GM18499 (cell line): ENCODE measurements around the gene LMBR1.
"Not testable (repeated sequence)": the region's sequence is repeated elsewhere in the genome, so short reads cannot be mapped to it uniquely, and the experiment has no call there.

Experiments used
- ATAC-seq: cut with Tn5 transposase; IDR thresholded peaks from one replicate; pipeline ENCODE4 v1.9.1; 2021; ENCODE audit warnings: moderate number of reproducible peaks; ENCODE audit not compliant: insufficient read depth, unreplicated experiment

The LMBR1 gene

DNA sequence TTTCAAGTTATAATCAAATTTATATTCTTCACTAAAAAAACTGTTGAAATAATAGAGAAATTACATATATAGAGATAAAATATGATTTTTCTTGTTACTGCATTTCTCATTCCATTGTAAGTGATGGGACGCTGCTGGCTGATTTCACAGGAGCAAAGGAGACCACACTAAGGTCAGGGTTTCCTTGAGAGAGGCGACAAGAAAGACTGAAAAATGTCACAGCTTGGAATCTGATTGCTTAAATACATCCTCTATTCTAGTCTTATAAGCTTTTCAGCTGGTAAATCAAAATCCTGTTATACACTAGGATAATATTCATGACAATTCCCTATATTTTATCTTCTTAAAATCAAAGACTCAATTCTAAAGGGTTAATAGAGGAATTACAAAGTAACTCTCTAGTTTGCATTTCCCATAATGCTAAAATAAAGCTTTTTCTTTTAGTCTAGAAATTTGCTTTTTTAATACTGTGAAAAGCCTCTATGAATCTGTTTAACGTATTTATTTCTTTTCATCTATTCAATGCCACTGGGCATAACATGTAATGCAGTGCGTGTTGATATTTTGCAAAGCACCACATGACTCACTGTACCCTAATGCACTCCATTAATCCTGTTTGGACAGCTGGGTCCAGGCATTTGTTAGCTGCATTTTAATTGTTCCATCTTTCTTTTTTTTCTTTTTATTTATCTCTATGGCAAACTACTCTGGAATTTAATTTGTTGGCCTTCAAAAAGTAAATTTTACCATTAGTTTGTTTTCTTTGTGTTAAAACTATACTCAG, 170.7 kb downstream of the LMBR1 start:
- ATAC-seq = no peak

DNA sequence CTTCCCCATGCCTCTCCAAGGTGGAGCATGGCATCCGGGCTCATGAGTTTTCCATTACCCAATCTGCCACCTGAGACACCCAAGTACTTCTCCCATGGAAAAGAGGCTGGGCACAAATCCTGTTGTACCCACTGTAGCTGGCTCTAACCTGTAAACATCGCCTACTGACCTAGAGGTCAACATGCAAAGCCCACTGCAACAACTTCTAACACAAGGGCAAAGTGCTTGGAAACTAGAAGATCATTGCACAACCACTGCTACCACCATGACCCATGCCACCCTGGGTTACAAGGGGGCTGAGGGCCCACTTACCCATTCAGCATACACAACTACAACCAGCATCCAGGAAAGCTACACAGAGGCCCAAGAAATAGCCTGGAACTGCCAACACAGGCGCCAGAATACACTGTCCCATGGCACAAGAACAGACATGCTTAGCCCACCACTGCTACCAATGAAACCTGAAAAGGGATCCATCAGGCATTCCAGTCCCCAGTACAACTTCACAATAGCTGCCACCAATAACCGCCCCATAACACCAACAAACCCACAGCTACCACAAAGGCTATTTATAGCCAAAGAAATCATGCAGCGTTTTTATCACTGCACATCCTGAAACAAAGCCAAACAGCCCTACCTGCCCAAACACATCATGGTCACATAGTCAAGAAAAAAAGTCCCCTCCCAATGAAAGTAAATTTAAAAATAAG, 189.1 kb downstream of the LMBR1 start:
- ATAC-seq = peak; percentile 52

DNA sequence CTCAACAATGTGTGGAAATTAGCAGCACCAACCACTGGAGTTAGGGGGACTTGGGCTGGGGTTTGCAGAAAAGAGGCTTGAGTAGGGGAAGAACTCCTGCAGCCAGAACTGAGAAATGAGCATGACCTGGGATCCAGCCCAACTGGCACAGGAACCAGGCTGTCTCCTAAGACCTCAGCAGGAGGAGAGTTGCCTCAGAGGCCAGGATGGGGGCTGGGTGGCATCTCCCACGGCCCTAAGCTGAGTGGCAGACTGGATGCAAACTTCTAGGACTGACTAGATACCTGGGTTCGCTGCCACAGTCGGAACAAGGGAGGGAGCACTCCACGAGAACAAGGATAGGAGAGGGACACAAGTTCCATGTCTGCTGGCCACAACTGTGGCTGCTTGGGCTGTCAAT, 189.8 kb downstream of the LMBR1 start:
- no peak for ATAC-seq

DNA sequence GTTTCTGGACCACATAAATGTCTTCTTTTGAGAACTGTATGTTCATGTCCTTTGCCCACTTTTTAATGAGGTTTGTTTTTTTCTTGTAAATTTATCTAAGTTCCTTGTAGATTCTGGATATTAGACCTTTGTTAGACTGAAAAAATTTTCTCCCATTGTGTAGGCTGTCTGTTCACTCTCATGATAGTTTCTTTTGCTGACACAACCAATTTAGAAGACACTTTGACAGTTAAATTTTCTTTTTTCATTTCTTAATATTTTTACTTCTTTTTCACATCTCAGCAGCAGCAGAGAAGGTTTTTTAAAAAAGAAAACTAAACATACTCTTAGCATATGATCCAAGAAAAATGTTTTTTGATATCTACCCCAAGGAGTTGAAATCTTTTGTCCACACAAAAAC, 190.6 kb downstream of the LMBR1 start:
- ATAC-seq = no peak

DNA sequence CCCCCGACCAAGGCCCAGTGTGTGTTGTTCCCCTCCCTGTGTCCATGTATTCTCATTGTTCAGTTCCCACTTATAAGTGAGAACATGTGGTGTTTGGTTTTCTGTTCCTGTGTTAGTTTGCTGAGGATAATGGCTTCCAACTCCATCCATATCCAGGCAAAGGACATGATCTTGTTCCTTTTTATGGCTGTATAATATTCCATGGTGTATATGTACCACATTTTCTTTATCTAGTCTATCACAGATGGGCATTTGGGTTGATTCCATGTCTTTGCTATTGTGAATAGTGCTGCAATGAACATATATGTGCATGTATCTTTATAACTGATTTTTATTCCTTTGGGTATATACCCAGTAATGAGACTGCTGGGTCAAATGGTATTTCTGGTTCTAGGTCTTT, 191.2 kb downstream of the LMBR1 start:
- ATAC-seq = not testable (repeated sequence)

DNA sequence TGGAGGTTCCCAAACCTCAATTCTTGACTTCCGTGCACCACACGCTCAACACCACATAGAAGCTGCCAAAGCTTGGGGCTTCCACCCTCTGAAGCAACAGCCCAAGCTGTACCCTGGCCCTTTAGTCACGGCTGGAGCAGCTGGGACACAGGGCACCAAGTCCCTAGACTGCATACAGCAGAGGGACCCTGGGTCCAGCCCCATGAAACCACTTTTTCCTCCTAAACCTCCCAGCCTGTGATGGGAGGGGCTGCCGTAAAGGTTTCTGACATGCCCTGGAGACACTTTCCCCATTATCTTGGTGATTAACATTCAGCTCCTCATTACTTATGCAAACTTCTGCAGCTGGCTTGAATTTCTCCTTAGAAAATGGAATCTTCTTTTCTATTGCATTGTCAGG, 194.5 kb downstream of the LMBR1 start:
- not testable (repeated sequence) for ATAC-seq

DNA sequence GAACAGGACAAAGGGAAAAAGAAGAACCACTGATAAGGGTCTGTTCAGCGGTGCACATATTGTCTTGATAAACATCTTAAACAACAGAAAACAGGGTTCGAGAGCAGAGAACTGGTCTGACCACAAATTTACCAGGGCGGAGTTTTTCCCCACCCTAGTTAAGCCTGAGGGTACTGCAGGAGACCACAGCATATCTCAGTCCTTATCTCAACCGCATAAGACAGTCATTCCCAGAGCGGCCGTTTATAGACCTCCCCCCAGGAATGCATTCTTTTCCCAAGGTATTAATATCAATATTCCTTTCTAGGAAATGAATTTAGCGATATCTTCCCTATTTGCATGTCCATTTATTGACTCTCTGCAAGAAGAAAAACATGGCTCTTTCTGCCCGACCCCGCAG, 195.7 kb downstream of the LMBR1 start:
- ATAC-seq = not testable (repeated sequence)

DNA sequence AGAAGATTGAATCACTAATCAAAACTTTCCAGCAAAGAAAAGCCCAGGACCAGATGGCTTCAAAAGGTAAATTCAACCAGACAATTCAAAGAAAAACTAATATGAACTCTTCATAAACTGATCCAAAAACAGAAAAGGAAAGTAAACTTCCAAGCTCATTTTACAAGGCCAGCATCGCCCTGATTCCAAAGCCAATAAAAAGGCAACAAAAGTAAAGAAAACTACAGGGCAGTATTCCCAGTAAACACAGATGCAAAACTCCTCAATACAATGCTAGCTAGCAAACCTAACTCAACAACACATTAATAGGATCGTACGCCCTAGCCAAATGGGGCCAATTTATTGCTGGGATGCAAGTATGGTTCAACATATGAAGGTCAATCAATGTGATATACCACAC, 199.4 kb downstream of the LMBR1 start:
- ATAC-seq = no peak

DNA sequence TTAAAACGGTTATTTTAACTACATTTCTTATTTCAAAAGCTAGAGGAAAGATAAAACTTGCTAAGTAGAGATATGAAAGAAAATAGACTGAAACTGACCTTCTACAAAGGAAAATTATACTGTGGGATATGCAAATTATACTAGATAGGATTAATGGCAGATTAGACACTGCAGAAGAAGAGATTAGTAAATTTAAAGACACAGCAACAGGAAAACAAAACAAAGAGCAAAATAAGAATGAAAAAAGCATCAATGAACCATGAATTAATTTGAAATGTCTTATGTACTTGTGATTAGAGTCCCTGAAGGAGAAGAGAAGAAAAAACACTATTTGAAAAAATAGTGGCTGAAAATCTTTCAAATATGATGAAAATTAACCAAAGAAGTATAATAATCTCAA, 200.1 kb downstream of the LMBR1 start:
- no peak for ATAC-seq

DNA sequence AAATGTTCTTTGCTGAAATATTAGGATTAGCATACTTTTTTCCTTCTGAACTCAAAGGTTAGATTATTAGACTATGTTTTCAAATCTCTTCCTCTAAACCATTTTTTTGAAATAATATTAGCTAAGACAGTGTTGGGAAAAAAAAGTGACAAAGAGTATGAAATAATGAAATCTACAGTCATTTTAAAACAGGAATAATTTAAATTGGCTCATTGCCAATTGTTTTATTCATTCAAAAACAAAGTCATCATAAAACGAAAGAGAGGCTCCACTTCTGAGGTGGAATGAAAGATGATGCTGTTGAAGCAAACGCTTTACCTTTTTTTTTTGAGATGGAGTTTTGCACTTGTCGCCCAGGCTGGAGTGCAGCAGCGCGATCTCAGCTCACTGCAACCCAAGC, 201.2 kb downstream of the LMBR1 start:
- ATAC-seq = no peak

DNA sequence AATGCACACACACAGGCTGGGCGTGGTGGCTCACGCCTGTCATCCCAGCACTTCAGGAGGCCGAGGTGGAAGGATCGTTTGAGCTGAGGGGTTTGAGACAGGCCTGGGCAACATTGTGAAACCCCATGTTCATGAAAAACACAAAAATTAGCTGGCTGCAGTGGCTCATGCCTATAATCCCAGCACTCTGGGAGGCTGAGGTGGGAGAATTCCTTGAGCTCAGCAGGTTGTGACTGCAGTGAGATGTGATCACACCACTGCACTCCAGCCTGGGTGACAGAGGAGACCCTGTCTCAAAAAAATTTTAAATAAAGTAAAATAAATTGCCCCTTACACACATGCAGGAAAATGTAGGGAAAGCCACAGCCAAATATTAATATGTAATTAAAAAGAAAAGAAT, 208.3 kb downstream of the LMBR1 start:
- no peak for ATAC-seq

DNA sequence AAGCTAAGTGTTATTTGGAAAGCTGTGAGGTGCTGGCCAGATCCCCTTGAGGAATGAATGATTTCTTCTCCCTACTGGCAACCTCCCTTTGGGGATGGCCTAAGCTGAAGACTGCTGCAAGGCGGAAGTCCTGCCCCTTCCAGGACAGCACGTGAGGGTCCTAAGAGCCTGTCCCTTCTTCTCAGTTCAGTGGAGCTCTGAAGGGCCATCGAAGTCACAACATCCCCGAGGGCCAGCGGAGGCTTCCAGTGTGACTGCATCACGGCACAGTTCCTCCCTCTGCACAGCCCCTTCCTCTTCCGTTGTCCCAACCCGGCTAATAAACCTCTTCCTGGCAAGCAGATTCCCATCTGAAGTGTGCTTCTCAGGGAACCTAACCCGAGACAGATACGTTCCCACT, 208.7 kb downstream of the LMBR1 start:
- no peak for ATAC-seq

DNA sequence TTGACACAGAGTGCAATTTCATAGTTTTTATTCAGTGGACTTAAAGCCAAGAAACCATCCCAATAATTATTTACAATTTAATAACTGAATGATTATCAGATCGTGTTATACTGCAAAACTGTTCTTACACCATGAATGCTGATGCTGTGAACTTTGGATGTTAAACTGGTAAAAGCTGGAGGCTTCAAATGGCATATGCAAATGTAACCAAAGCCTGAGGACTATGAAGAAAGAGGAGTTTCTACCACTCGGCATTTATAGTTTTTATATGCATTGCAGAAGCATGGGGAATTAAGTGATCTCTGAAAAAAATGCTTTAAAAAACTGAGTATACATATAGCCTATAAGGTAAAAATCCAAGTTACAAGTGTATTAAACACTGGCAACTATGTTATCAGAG, 210.1 kb downstream of the LMBR1 start:
- no peak for ATAC-seq

DNA sequence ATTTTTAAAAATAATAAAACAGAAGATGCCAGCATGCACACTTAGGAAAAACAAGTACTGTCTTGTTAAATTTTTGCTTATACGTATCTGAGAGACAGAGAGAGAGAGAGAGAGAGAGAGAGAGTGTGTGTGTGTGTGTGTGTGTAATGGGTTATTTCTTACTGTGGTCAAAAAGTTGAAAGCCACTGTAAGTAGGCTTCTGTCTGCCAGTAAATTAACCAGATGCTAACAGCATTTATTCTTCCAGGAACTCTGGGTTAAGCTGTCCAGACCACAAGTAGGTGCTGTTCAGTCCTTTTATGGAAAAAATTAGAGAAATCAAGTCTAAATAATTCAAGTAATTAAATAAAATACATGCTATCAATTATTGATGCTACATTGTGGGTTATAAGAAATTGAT, 212.7 kb downstream of the LMBR1 start:
- no peak for ATAC-seq

DNA sequence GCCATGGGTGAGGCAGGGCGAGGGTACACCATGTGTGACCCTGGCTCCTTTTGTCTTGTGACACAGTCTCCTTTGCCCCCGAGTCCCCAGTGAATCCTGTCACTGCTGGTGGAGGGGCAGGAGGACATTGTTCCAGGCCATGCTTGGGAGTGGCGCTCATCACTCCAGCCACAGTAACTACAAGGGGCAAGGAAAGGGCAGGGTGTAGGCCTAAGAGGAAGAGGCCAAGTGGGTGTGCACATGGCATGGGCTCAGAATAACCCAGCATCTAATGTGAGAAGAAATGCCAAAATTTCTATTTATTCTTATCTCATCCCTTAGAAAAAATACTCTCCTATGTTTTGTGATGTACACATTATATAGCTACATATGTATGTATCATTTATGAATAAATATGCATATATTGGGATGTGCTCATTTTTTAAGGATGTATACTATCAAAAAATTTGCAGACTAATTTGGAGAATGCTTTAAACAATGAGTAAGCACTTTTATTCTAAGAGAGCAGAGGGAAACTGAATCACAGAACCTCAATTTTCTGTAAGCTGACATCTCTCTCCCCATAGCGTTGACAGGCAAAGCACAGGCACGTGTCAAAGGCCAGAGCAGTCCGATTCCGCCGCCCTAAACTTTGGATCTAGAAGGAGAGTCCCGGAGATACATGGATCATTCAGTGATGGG, 215.5 kb downstream of the LMBR1 start:
- ATAC-seq = no peak

DNA sequence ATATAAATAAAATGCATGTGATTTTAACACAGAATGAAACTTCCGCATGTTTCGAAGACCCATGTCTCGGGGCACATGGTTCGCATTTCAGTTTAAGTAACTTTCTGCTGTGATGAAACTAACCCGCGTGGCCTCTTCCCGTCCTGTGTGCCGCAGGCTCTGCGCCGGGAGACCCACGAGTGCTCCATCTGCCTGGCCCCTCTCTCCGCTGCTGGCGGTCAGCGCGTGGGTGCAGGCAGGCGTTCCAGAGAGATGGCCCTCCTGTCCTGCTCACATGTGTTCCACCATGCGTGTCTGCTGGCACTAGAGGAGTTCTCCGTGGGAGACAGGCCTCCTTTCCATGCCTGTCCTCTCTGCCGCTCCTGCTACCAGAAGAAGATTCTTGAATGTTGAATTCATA, 216.7 kb downstream of the LMBR1 start:
- no peak for ATAC-seq

DNA sequence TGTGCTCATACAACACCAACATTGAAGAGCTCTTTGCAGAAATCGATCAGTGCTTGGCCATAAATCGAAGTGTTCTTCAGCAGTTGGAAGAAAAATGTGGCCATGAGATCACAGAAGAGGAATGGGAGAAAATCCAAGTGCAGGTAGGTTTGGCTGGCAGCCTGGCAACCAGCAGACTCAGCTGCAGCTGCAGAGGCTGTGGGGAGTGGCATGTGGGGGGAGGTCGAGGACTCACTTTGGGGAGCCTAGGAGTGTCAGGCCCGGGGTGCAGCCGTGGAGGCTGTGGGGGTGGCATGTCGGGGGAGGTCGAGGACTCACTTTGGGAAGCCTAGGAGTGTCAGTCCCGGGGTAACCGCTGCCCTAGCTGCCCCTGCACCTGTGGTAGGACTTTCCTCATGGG, 217.3 kb downstream of the LMBR1 start:
- ATAC-seq = no peak

DNA sequence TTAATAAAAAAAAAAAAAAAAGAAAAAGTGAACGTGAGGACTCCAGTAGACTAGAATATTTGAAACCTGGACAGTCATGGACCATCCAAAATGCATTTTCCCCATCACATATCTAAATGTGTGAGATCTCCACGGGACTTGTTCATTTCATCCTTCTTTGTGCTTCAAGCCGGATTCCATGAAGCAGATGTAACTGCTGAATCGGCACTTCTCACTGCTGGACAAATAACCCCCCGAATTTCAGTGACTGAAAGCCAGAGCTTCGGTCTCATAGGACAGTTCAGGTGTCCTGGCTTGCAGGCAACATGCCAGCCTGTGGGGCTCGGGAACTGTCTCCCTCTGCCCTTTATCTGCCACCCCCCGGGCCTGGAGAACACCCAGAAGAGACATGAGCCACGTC, 219.1 kb downstream of the LMBR1 start:
- ATAC-seq = no peak

DNA sequence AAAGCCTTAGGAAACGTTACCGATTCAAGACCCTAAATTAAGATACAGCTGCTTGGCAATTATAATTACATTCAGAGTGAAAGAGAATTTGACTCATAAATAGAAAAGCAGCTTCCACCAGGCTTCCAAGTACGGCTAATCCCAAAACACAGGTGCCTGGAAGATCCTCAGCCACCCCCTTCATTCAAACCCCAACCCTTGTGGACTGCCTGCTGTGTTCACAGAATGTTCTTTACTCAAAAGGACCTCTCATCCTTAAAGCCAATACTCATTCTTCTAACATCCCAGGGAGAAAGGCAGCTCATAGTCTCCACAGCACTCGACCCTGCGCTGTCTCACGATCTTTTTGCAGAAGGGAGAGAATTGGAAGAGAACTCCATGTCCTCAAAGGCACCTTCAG, 219.5 kb downstream of the LMBR1 start:
- ATAC-seq = no peak

DNA sequence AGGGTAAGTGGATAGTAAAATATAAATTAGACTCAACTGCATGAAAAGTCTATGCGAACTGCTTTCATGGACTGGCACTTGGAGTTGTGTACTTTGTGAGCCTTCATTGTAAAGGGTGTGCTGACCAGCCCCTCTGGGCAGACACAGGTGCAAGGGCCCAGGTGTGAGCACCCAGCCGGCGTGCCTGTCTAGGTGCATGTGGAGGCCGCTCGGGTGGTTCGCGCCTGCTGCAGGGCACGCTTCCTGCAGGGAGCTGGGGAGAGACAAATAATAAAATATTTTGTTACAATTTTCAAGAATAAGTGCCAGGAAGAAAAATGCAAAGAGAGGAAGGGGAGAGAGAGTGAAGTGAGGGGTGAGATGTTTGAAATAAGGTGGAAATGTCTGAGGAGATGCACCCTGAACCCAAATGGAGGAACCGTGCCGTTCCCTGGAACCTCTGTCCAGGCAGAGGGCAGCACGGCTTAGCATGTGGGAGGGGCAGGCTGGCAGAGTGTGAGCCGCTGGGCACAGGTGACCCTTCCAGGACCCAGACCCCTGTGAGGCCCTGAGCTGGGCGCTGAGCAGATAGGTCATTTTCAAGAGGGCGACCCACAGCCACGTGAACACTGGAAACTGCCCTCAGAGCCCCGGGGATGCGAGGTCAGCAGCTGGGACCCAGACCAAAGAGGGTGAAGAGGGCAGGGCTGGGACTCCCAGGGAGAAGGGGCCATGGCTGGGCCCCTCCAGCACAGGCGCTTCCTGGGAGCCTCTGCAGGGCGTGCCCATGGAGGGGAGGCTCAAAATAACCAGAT, 223.8 kb downstream of the LMBR1 start:
- ATAC-seq = no peak
